H9 (cell line): ENCODE measurements around the gene ZNF775. TPM values are rescaled to one million over a fixed set of nuclear protein-coding genes. Genes with fewer than 3 reads are reported as not detected.
A peak's percentile ranks its signal among the peaks of the same experiment; 100 is the strongest.

Experiments
- DNase-seq: peaks from one replicate; pipeline ENCODE4 v3.0.0-alpha.2; 2017
- H2AFZ ChIP-seq: one replicate; pipeline ENCODE4 v1.6.1; 2013; ENCODE audit warnings: mild to moderate bottlenecking, low read length, control low read depth, moderate library complexity
- H2AK5ac ChIP-seq: 2 replicates; pipeline ENCODE4 v1.6.1; 2013; ENCODE audit warnings: low read length, control low read depth, mixed read lengths; ENCODE audit not compliant: insufficient read length
- H2BK120ac ChIP-seq: one replicate; pipeline ENCODE4 v1.6.1; 2013; ENCODE audit warnings: low read depth, mild to moderate bottlenecking, low read length, control low read depth, inconsistent platforms; ENCODE audit not compliant: poor library complexity, severe bottlenecking
- H2BK12ac ChIP-seq: 2 replicates; pipeline ENCODE4 v1.6.1; 2013; ENCODE audit warnings: low read length, control low read depth, mixed read lengths, low read depth; ENCODE audit not compliant: insufficient read length
- H2BK15ac ChIP-seq: 2 replicates; pipeline ENCODE4 v1.6.1; 2013; ENCODE audit warnings: low read depth, low read length, control low read depth
- H2BK20ac ChIP-seq: one replicate; pipeline ENCODE4 v1.6.1; 2013; ENCODE audit warnings: low read depth, mild to moderate bottlenecking, low read length, control low read depth, inconsistent platforms; ENCODE audit not compliant: poor library complexity, severe bottlenecking
- H2BK5ac ChIP-seq: 2 replicates; pipeline ENCODE4 v1.6.1; 2013; ENCODE audit warnings: low read length, control low read depth, mixed read lengths; ENCODE audit not compliant: insufficient read length
- H3K14ac ChIP-seq: 2 replicates; pipeline ENCODE4 v1.6.1; 2013; ENCODE audit warnings: low read length, control low read depth; ENCODE audit not compliant: insufficient read depth
- H3K18ac ChIP-seq: 2 replicates; pipeline ENCODE4 v1.6.1; 2013; ENCODE audit warnings: low read depth, mild to moderate bottlenecking, mixed read lengths, low read length, control low read depth; ENCODE audit not compliant: insufficient read length
- H3K23ac ChIP-seq: 2 replicates; pipeline ENCODE4 v1.6.1; 2013; ENCODE audit warnings: low read length, control low read depth, mixed read lengths, low read depth; ENCODE audit not compliant: insufficient read length
- H3K23me2 ChIP-seq: 2 replicates; pipeline ENCODE4 v1.6.1; 2013; ENCODE audit warnings: low read depth, mild to moderate bottlenecking, mixed read lengths, low read length, control low read depth; ENCODE audit not compliant: insufficient read length, poor library complexity, severe bottlenecking
- H3K27ac ChIP-seq: 2 replicates; pipeline ENCODE4 v1.5.1; 2013; ENCODE audit warnings: low read length, control low read depth, mixed read lengths, low read depth; ENCODE audit not compliant: insufficient read length
- H3K27me3 ChIP-seq: 2 replicates; pipeline ENCODE4 v1.6.1; 2013; ENCODE audit warnings: low read length, control low read depth, inconsistent platforms; ENCODE audit not compliant: insufficient read depth
- H3K4ac ChIP-seq: 2 replicates; pipeline ENCODE4 v1.6.1; 2013; ENCODE audit warnings: low read depth, mild to moderate bottlenecking, control low read depth, inconsistent platforms, low read length, moderate library complexity
- H3K4me1 ChIP-seq: 2 replicates; pipeline ENCODE4 v1.6.1; 2013; ENCODE audit warnings: low read length, control low read depth, inconsistent platforms; ENCODE audit not compliant: insufficient read depth
- H3K4me2 ChIP-seq: 2 replicates; pipeline ENCODE4 v1.6.1; 2013; ENCODE audit warnings: low read length, control low read depth, mixed read lengths; ENCODE audit not compliant: insufficient read length, insufficient read depth
- H3K56ac ChIP-seq: 2 replicates; pipeline ENCODE4 v1.6.1; 2013; ENCODE audit warnings: low read depth, mild to moderate bottlenecking, mixed read lengths, low read length, control low read depth; ENCODE audit not compliant: insufficient read length
- H3K79me1 ChIP-seq: 2 replicates; pipeline ENCODE4 v1.6.1; 2013; ENCODE audit warnings: low read depth, mild to moderate bottlenecking, moderate library complexity, low read length, control low read depth, inconsistent platforms; ENCODE audit not compliant: insufficient read depth, poor library complexity, severe bottlenecking
- H3K79me2 ChIP-seq: 2 replicates; pipeline ENCODE4 v1.6.1; 2013; ENCODE audit warnings: low read length, control low read depth, inconsistent platforms; ENCODE audit not compliant: insufficient read depth
- H3K9ac ChIP-seq: 2 replicates; pipeline ENCODE4 v1.6.1; 2013; ENCODE audit warnings: low read length, control low read depth, mixed read lengths; ENCODE audit not compliant: insufficient read length; ENCODE audit errors: extremely low read depth
- H3K9me3 ChIP-seq: one replicate; pipeline ENCODE4 v1.6.1; 2013; ENCODE audit warnings: low read depth, low read length, inconsistent platforms; ENCODE audit not compliant: control insufficient read depth
- H3T11ph ChIP-seq: one replicate; pipeline ENCODE4 v1.6.1; 2013; ENCODE audit warnings: mild to moderate bottlenecking, low read length, control low read depth, inconsistent platforms
- H4K20me1 ChIP-seq: one replicate; pipeline ENCODE4 v1.6.1; 2013; ENCODE audit not compliant: control insufficient read depth, insufficient read length, insufficient read depth
- H4K5ac ChIP-seq: 2 replicates; pipeline ENCODE4 v1.6.1; 2013; ENCODE audit warnings: low read depth, mild to moderate bottlenecking, mixed read lengths, low read length, control low read depth; ENCODE audit not compliant: insufficient read length
- H4K8ac ChIP-seq: replicated peaks from 2 replicates; pipeline ENCODE4 v1.6.1; 2013; ENCODE audit warnings: low read length, control low read depth, mixed read lengths, low read depth; ENCODE audit not compliant: insufficient read length
- H4K91ac ChIP-seq: 2 replicates; pipeline ENCODE4 v1.6.1; 2013; ENCODE audit warnings: low read depth, mild to moderate bottlenecking, moderate library complexity, mixed read lengths, low read length, control low read depth; ENCODE audit not compliant: insufficient read length
- H3K27ac Mint-ChIP-seq, 3 experiments: 2 replicates in 2 of 3; 3 replicates in 1 of 3; pipeline ENCODE4 v1.8.0; 2020 to 2021; ENCODE audit warnings: mixed read lengths in 3 of 3, mild to moderate bottlenecking in 1 of 3, moderate library complexity in 1 of 3
- H3K27me3 Mint-ChIP-seq: 2 replicates; pipeline ENCODE4 v1.8.0; 2021; ENCODE audit warnings: low read depth, mild to moderate bottlenecking, moderate library complexity, mixed read lengths
- H3K36me3 Mint-ChIP-seq, 3 experiments: 2 replicates in 2 of 3; 3 replicates in 1 of 3; pipeline ENCODE4 v1.8.0; 2020 to 2021; ENCODE audit warnings: low read depth in 3 of 3, mixed read lengths in 3 of 3; ENCODE audit not compliant: insufficient read depth in 1 of 3
- H3K4me1 Mint-ChIP-seq, 2 experiments: 2 replicates each; pipeline ENCODE4 v1.8.0; 2020; ENCODE audit warnings: mixed read lengths in 2 of 2
- H3K4me3 Mint-ChIP-seq, 2 experiments: 2 replicates in 1 of 2; 3 replicates in 1 of 2; pipeline ENCODE4 v1.8.0; 2020 to 2021; ENCODE audit warnings: mild to moderate bottlenecking in 2 of 2, mixed read lengths in 2 of 2, moderate library complexity in 1 of 2
- H3K9me3 Mint-ChIP-seq, 2 experiments: 2 replicates in 1 of 2; 3 replicates in 1 of 2; pipeline ENCODE4 v1.8.0; 2020; ENCODE audit warnings: mild to moderate bottlenecking in 2 of 2, mixed read lengths in 2 of 2, moderate library complexity in 1 of 2
- CTCF ChIP-seq: fragments of 200-600 bp; sonication (generic); conservative IDR thresholded peaks from 3 replicates; pipeline ENCODE4 v1.8.0; 2021; ENCODE audit warnings: antibody characterized with exemption, mild to moderate bottlenecking
- WGBS: extraction: QIAGEN DNeasy Blood & Tissue Kit; methylation state at CpG from one replicate; pipeline ENCODE4 v1.1.7; 2013; ENCODE audit warnings: missing lambda C conversion rate, low lambda C conversion rate, mixed read lengths; ENCODE audit not compliant: insufficient read length; ENCODE audit errors: extremely low coverage; 5-methylcytosine and 5-hydroxymethylcytosine counted together
- total RNA-seq: library from RNA; stranded (reverse); gene quantifications from 2 replicates; pipeline ENCODE4 v1.2.1, GENCODE V29; 2021

Gene ZNF775
- total RNA-seq, 1 experiment from 2014 or later: 10.5 TPM

- Histone ChIP-seq H3K9ac (peak overlapping the region; percentile 82), H3K27me3 (no peaks in the 10 kb centered on the region), H2BK20ac (no peak overlapping the region), H4K8ac (no peak overlapping the region), H2BK15ac (no peak overlapping the region), H3K23me2 (peaks cover 16% of the 10 kb centered on the region), H3K4me1 (peaks cover 3% of the 10 kb centered on the region; the same call in 1 of the 2 replicates), H4K91ac (no peak overlapping the region), H3K4ac (no peak overlapping the region; the same call in 1 of the 2 replicates), H3K23ac (no peak overlapping the region), H3K27ac (peak overlapping the region; percentile 10), H3K4me2 (peak overlapping the region; percentile 68), H2BK120ac (no peak overlapping the region), H3K9me3 (no peaks in the 10 kb centered on the region), H2AK5ac (no peak overlapping the region), H3K79me1 (peaks cover 7% of the 10 kb centered on the region), H2BK12ac (no peak overlapping the region), H4K5ac (no peak overlapping the region), H4K20me1 (no peaks in the 10 kb centered on the region), H3K14ac (peak overlapping the region; percentile 93; the same call in 1 of the 2 replicates), H3K56ac (no peak overlapping the region), H3T11ph (peak overlapping the region; percentile 4), H3K18ac (peak overlapping the region; percentile 97), H3K79me2 (peaks cover 12% of the 10 kb centered on the region; the same call in 1 of the 2 replicates), H2AFZ (no peak overlapping the region), H2BK5ac (no peak overlapping the region)
- peak overlapping the region; percentile 98 to 100 (median 99) for H3K27ac Mint-ChIP-seq
- DNase-seq: peak; percentile 89
- H3K4me1 Mint-ChIP-seq: peaks cover 37 to 50% of the 10 kb centered on the region in 2 experiments
- H3K9me3 Mint-ChIP-seq: no peaks in the 10 kb centered on the region
- peak overlapping the region; percentile 94 to 96 for H3K4me3 Mint-ChIP-seq
- H3K36me3 Mint-ChIP-seq: peaks cover 21 to 40% (median 35%) of the 10 kb centered on the region in 3 experiments; a peak in 6 of 7 replicates
- TF ChIP-seq CTCF: no peak
- H3K27me3 Mint-ChIP-seq: no peaks in the 10 kb centered on the region; the same call in none of the 2 replicates
- no CpG with 5 or more reads among the region's 58 CpGs for WGBS
Measured at GRCh38 chr7:150368884-150369747, 10.0 kb upstream of the ZNF775 start.
